ENCODE data around the gene YOD1.

The YOD1 gene

GRCh38 chr1:207036865-207037264 is 14.1 kb downstream of the YOD1 start:
- TF ChIP-seq CTCF (conservative IDR thresholded peaks at IDR 0.05; ENCODE audit: low read depth, low read length), result no peak
- DNase-seq (ENCODE audit: low read depth), result no peak
- H3K4me3 ChIP-seq (ENCODE audit: low read depth, low read length), result no peak overlapping the region

DNA sequence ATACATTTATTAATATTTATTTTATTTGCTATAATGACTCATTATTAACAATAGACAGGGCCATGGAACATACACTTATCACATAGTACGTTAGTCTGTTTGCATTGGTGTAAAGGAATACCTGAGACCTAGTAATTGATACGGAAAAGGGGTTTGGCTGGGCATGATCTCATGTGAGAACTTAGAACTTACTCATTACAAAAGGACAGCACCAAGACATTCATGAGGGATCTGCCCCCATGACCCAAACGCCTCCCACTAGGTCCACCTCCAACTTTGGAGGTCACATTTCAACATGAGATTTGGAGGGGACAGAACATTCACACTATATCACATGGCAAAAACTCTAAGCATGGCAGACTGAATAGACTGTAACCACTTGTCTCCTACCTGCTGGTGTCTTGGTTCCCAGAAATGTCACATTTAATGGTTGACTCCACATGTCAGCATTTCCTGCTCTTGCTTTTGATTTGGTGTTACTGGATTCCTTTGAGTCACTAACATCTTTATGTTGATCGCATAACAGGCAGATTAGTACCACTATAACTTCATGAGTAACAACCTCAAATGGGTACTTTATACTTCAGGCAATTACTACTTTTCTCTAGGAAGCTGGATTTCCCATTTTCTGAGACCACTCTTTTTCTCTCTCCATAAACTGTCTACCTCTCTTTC is 15.0 kb downstream of the YOD1 start:
- no peak for DNase-seq (ENCODE audit: low read depth)
- H3K4me3 ChIP-seq (ENCODE audit: low read depth, low read length), result no peak overlapping the region
- no peak for TF ChIP-seq CTCF (conservative IDR thresholded peaks at IDR 0.05; ENCODE audit: low read depth, low read length)

GRCh38 chr1:207034998-207035397 is 16.0 kb downstream of the YOD1 start:
- no peak for TF ChIP-seq CTCF (conservative IDR thresholded peaks at IDR 0.05; ENCODE audit: low read depth, low read length)
- no peak for DNase-seq (ENCODE audit: low read depth)
- no peak overlapping the region for H3K4me3 ChIP-seq (ENCODE audit: low read depth, low read length)

- no peak for DNase-seq (ENCODE audit: low read depth)
- TF ChIP-seq CTCF (conservative IDR thresholded peaks at IDR 0.05; ENCODE audit: low read depth, low read length), result no peak
- H3K4me3 ChIP-seq (ENCODE audit: low read depth, low read length), result no peak overlapping the region
These were observed 16.8 kb downstream of the YOD1 start for GRCh38 chr1:207034208-207034607.

DNA sequence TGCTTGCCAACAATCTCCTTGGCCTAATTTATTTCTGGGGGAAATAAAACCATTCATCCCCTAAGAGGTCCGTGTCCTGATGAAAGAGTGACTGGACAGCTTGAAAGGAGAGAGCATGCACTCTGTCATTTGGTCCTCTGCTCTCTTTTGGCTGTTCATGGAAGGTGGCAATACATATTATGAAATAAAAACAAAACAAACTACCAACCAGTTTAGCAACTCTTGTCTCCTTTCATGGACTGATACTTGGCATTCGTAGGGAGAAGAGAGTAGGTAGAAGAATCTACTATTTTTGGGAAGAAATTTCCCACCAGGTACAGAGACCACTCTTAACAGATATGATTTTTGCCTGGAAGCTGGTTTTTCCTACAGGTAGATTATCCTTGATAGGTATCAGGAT is 17.7 kb downstream of the YOD1 start:
- DNase-seq (ENCODE audit: low read depth), result no peak
- H3K4me3 ChIP-seq (ENCODE audit: low read depth, low read length), result no peak overlapping the region
- TF ChIP-seq CTCF (conservative IDR thresholded peaks at IDR 0.05; ENCODE audit: low read depth, low read length), result no peak

DNA sequence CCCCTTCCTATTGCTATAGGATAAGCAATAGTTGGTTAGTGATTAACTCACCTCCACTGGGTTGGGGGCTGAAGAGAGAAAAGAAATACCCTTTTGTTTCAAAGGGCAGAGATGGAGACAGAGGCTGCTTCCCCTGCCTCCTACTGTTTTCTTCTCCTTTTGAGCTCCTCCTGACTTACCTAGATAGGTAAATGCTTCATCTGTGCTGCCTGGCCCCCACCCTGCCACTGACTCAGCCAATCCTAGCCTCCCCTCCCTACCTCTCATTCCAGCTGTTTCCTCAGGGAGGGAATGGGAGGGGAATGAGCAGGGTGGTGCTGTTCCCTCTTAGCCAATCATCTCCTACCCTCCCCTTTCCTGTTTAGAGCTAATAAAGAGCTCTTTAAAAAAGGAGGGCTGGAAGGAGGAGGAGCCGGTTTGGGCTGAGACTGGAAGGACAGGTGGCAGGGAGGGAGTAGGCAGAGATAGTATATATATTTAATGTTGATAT is 18.4 kb downstream of the YOD1 start, which contains the start of gene C1orf116:
Gene C1orf116, minus strand, starts transcription at position 229 of the 490 bp plus-strand sequence. CDS start 5,158 bp downstream, outside the sequence.
- no peak for TF ChIP-seq CTCF (conservative IDR thresholded peaks at IDR 0.05; ENCODE audit: low read depth, low read length)
- no peak within 1 kb of the TSS for H3K4me3 ChIP-seq (ENCODE audit: low read depth, low read length)
- no peak for DNase-seq (ENCODE audit: low read depth)

Measured in choroid plexus epithelial cell (primary cell).